Measurements from ENCODE around the gene WDFY3.

The WDFY3 gene

GRCh38 chr4:84907145-84907544, 59.3 kb downstream of the WDFY3 start:
- no peak for DNase-seq

GRCh38 chr4:84905646-84906045, 60.8 kb downstream of the WDFY3 start:
- peak in 1 of 2 experiments; percentile 12 for DNase-seq

GRCh38 chr4:84901740-84902281, 64.7 kb downstream of the WDFY3 start:
- DNase-seq = no peak

- no peak for DNase-seq
These were observed 65.3 kb downstream of the WDFY3 start for GRCh38 chr4:84901173-84901572.

- DNase-seq = no peak
These were observed 66.9 kb downstream of the WDFY3 start for GRCh38 chr4:84899616-84900015.

GRCh38 chr4:84897516-84897915, 69.0 kb downstream of the WDFY3 start:
- no peak for DNase-seq

- no peak for DNase-seq
These were observed 71.2 kb downstream of the WDFY3 start for GRCh38 chr4:84895283-84895682.

GRCh38 chr4:84894621-84895020, 71.9 kb downstream of the WDFY3 start:
- DNase-seq = no peak

- DNase-seq = no peak
These were observed 73.5 kb downstream of the WDFY3 start for GRCh38 chr4:84892950-84893349.

- peak in 1 of 2 experiments; percentile 11 for DNase-seq
These were observed 78.7 kb downstream of the WDFY3 start for GRCh38 chr4:84887824-84888223.

- DNase-seq = no peak
These were observed 86.8 kb downstream of the WDFY3 start for GRCh38 chr4:84879651-84880200.

- no peak for DNase-seq
These were observed 87.9 kb downstream of the WDFY3 start for GRCh38 chr4:84878546-84878945.

- DNase-seq = no peak
These were observed 88.4 kb downstream of the WDFY3 start for GRCh38 chr4:84878090-84878489.

GRCh38 chr4:84877051-84877833, 89.2 kb downstream of the WDFY3 start:
- no peak for DNase-seq

GRCh38 chr4:84875636-84876371, 90.7 kb downstream of the WDFY3 start:
- no peak for DNase-seq

GRCh38 chr4:84874619-84875018, 91.9 kb downstream of the WDFY3 start:
- DNase-seq = no peak

- DNase-seq = no peak
These were observed 95.9 kb downstream of the WDFY3 start for GRCh38 chr4:84870398-84871163.

- DNase-seq = no peak
These were observed 100.2 kb downstream of the WDFY3 start for GRCh38 chr4:84866295-84866694.

GRCh38 chr4:84865600-84865999, 100.9 kb downstream of the WDFY3 start:
- DNase-seq = no peak

GRCh38 chr4:84862064-84862463, 104.4 kb downstream of the WDFY3 start:
- no peak for DNase-seq

GRCh38 chr4:84857296-84857695, 109.2 kb downstream of the WDFY3 start:
- DNase-seq = no peak

GRCh38 chr4:84856468-84857049, 109.9 kb downstream of the WDFY3 start:
- no peak for DNase-seq

GRCh38 chr4:84855774-84856173, 110.7 kb downstream of the WDFY3 start:
- DNase-seq = no peak

Data from NCI-H446 (cell line).